Lower lobe of right lung (tissue), 2 donors: ENCODE data around the gene PGA5. TPM values are rescaled to one million over a fixed set of nuclear protein-coding genes. Genes with fewer than 3 reads are reported as not detected.

Experiments used
- ATAC-seq, 2 donors: fragments of 200-7000 bp; cut with Tn5 transposase; one replicate each; pipeline ENCODE4 v1.9.1; 2020 to 2022; ENCODE audit warnings: mild to moderate bottlenecking in 2 of 2, moderate library complexity in 2 of 2
- DNase-seq: peaks from one replicate; pipeline ENCODE4 v3.0.0-alpha.2; 2020
- H3K27ac ChIP-seq: fragments of 200-600 bp; one replicate; pipeline ENCODE4 v1.8.0; 2022
- H3K27me3 ChIP-seq: fragments of 200-600 bp; one replicate; pipeline ENCODE4 v1.8.0; 2022; ENCODE audit warnings: low read depth
- H3K36me3 ChIP-seq: fragments of 200-600 bp; one replicate; pipeline ENCODE4 v1.8.0; 2022; ENCODE audit warnings: mild to moderate bottlenecking
- H3K4me1 ChIP-seq: fragments of 200-600 bp; one replicate; pipeline ENCODE4 v1.8.0; 2022
- H3K4me3 ChIP-seq: fragments of 200-600 bp; one replicate; pipeline ENCODE4 v1.8.0; 2022; ENCODE audit warnings: mild to moderate bottlenecking
- H3K9me3 ChIP-seq: fragments of 200-600 bp; one replicate; pipeline ENCODE4 v1.8.0; 2022
- CTCF ChIP-seq: fragments of 200-600 bp; IDR thresholded peaks from one replicate; pipeline ENCODE4 v1.8.0; 2022; ENCODE audit warnings: antibody characterized with exemption, mild to moderate bottlenecking
- intact Hi-C: fragments of 100-400 bp; cut with DNase I; formaldehyde crosslinking; loops from one replicate; pipeline ENCODE4 v1.11.0; 2022
- total RNA-seq: library from RNA; stranded (reverse); fragmentation: NEBNext Ultra II Directional; extraction: Animal tissue kit (Norgen Biotek cat#: 25700); gene quantifications from one replicate; pipeline ENCODE4 v1.2.1, GENCODE V29; 2021
- donor health status: DM: no; HTN: yes; CAD: no; lungs with severe emphysema.

Gene PGA5
- total RNA-seq, 1 donor from 2014 or later = 0.32 TPM

GRCh38 chr11:61281581-61282250, 40.7 kb downstream of the PGA5 start:
- TF ChIP-seq CTCF = no peak
- Histone ChIP-seq H3K27me3 (peaks cover 5% of the 10 kb centered on the region), H3K27ac (no peak overlapping the region), H3K4me3 (no peak overlapping the region), H3K36me3 (no peaks in the 10 kb centered on the region), H3K4me1 (no peaks in the 10 kb centered on the region), H3K9me3 (no peaks in the 10 kb centered on the region)
- intact Hi-C loops = no loop called here
- DNase-seq (no peak), ATAC-seq (peak; percentile 83 to 84)

GRCh38 chr11:61283613-61284012, 42.6 kb downstream of the PGA5 start:
- intact Hi-C loops = no loop called here
- H3K27ac ChIP-seq = no peak overlapping the region
- peaks cover 5% of the 10 kb centered on the region for H3K27me3 ChIP-seq
- no peaks in the 10 kb centered on the region for H3K4me1 ChIP-seq
- no peak for DNase-seq
- H3K4me3 ChIP-seq = no peak overlapping the region
- no peaks in the 10 kb centered on the region for H3K36me3 ChIP-seq
- H3K9me3 ChIP-seq = no peaks in the 10 kb centered on the region
- no peak for TF ChIP-seq CTCF
- ATAC-seq = no peak

GRCh38 chr11:61287338-61287977, 46.5 kb downstream of the PGA5 start:
- H3K27me3 ChIP-seq = peaks cover 7% of the 10 kb centered on the region
- H3K4me3 ChIP-seq = no peak overlapping the region
- no peak for ATAC-seq
- DNase-seq = no peak
- H3K27ac ChIP-seq = no peak overlapping the region
- no peaks in the 10 kb centered on the region for H3K36me3 ChIP-seq
- intact Hi-C loops = no loop called here
- no peaks in the 10 kb centered on the region for H3K9me3 ChIP-seq
- TF ChIP-seq CTCF = no peak
- H3K4me1 ChIP-seq = no peaks in the 10 kb centered on the region

GRCh38 chr11:61290905-61291690, 50.1 kb downstream of the PGA5 start:
- intact Hi-C loops = no loop called here
- Histone ChIP-seq H3K4me3 (no peak overlapping the region), H3K36me3 (no peaks in the 10 kb centered on the region), H3K27ac (no peak overlapping the region), H3K9me3 (no peaks in the 10 kb centered on the region), H3K27me3 (peaks cover 34% of the 10 kb centered on the region), H3K4me1 (peaks cover 27% of the 10 kb centered on the region)
- no peak for TF ChIP-seq CTCF
- ATAC-seq (no peak), DNase-seq (peak; percentile 23)

- Histone ChIP-seq H3K27me3 (peaks cover 34% of the 10 kb centered on the region), H3K4me3 (no peak overlapping the region), H3K4me1 (peaks cover 31% of the 10 kb centered on the region), H3K9me3 (no peaks in the 10 kb centered on the region), H3K27ac (no peak overlapping the region), H3K36me3 (no peaks in the 10 kb centered on the region)
- ATAC-seq (no peak), DNase-seq (no peak)
- intact Hi-C loops = no loop called here
- no peak for TF ChIP-seq CTCF
These were observed 51.4 kb downstream of the PGA5 start for GRCh38 chr11:61292356-61292755.
